HG03103 (cell line): Measurements from ENCODE around the gene NTN5.
"Not testable (repeated sequence)": the region's sequence is repeated elsewhere in the genome, so short reads cannot be mapped to it uniquely, and the experiment has no call there.

Experiments
- ATAC-seq: cut with Tn5 transposase; IDR thresholded peaks from one replicate; pipeline ENCODE4 v1.9.1; 2021; ENCODE audit warnings: low read depth; ENCODE audit not compliant: unreplicated experiment

Gene NTN5

DNA sequence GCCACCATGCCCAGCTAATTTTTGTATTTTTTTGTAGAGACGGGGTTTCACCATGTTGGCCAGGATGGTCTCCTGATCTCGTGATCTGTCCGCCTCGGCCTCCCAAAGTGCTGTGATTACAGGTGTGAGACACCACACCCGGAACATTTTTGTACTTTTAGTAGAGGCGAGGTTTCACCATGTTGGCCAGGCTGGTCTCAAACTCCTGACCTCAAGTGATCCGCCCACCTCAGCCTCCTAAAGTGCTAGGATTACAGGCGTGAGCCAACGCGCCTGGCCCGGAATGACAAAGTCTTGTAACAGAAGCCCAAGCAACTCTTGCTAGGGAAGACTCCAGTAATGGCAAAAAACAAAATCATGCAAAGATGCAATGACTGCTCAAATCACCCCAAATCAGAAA is 40.5 kb downstream of the NTN5 start:
- ATAC-seq = not testable (repeated sequence)

DNA sequence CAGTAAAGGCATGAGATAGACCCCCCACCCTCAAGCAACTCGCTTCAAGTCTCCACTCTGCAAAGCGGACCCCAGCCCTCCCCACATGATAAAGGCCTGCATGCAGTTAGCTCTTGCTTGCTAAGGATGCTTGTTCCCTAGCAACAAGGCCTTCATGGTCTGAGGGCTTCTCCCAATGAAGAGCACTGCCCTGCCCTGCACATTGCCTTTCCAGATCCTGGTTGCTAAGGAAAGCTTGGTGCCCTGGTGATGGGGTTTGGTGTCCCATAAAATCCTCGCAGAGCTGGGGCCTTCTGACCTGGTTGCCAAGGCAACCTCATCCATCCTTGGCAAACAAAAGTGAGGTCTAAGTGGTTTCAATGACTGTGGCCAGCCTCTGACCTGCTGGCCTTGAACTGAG is 41.6 kb downstream of the NTN5 start:
- ATAC-seq = no peak

DNA sequence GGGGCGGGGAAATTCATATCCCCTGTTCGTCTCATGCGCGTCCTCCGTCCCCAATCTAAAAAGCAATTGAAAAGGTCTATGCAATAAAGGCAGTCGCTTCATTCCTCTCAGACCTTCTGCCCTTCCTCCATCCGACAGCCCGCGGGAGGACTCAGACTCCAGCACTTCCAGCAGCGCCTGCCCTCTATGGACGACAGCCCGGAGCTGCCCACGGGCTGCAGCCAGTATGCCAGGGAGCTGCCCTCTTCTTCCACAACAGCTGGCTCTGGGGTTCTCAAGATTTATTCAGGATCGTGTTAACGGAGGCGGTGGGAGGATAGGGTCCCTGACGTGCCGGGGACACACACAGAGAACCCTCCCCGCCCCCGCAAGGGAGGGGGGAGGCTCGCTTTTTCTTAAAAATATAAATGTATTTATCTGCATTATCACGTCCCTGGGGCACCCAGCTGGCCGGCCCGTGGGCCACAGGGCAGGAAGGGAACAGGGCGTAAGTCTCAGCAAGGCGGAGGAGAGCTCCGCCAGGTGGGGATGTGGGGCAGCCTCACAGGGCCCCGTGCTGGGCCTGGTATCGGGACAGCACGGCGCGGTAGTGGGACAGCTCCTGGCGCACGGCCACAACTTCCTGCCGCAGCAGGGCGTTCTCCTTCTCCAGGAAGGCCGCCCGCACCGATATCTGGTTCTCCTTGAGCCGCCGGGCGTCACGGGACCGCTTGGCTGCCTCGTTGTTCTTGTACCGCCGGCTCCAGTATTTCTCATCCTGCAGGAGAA is 42.3 kb downstream of the NTN5 start:
- ATAC-seq = no peak

DNA sequence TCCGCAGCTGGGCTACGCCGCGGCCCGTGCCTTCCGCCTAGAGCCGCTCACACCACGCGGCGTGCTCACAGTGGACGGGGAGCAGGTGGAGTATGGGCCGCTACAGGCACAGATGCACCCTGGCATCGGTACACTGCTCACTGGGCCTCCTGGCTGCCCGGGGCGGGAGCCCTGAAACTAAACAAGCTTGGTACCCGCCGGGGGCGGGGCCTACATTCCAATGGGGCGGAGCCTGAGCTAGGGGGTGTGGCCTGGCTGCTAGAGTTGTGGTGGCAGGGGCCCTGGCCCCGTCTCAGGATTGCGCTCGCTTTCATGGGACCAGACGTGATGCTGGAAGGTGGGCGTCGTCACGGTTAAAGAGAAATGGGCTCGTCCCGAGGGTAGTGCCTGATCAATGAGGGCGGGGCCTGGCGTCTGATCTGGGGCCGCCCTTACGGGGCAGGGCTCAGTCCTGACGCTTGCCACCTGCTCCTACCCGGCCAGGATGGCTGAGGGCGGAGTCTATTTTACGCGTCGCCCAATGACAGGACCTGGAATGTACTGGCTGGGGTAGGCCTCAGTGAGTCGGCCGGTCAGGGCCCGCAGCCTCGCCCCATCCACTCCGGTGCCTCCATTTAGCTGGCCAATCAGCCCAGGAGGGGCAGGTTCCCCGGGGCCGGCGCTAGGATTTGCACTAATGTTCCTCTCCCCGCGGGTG is 43.1 kb downstream of the NTN5 start:
- no peak for ATAC-seq

DNA sequence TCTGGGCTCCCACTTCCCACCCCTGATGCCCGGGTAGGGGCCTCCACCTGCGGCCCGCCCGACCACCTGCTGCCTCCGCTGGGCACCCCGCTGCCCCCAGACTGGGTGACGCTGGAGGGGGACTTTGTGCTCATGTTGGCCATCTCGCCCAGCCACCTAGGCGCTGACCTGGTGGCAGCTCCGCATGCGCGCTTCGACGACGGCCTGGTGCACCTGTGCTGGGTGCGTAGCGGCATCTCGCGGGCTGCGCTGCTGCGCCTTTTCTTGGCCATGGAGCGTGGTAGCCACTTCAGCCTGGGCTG is 43.6 kb downstream of the NTN5 start:
- no peak for ATAC-seq

DNA sequence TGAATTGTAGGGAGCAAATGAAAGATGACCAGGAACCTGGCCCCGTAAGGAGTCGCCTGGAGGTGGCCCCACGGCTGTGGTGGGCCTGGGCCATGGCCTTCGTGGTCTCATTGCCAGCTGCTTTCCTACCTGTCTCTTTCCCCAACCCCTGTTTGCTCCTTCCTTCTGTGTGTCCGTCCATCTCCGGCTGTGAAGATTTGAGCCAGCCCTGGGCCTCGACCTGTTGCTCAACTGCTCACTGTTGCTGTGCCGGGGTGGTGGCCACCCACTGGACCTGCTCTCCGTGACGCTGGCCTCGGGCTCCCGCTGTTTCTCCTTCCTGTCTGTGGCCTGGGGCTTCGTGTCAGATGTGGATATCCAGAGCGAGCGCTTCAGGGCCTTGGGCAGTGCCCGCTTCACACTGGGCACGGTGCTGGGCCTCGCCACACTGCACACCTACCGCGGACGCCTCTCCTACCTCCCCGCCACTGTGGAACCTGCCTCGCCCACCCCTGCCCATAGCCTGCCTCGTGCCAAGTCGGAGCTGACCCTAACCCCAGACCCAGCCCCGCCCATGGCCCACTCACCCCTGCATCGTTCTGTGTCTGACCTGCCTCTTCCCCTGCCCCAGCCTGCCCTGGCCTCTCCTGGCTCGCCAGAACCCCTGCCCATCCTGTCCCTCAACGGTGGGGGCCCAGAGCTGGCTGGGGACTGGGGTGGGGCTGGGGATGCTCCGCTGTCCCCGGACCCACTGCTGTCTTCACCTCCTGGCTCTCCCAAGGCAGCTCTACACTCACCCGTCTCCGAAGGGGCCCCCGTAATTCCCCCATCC is 44.1 kb downstream of the NTN5 start:
- ATAC-seq = no peak

DNA sequence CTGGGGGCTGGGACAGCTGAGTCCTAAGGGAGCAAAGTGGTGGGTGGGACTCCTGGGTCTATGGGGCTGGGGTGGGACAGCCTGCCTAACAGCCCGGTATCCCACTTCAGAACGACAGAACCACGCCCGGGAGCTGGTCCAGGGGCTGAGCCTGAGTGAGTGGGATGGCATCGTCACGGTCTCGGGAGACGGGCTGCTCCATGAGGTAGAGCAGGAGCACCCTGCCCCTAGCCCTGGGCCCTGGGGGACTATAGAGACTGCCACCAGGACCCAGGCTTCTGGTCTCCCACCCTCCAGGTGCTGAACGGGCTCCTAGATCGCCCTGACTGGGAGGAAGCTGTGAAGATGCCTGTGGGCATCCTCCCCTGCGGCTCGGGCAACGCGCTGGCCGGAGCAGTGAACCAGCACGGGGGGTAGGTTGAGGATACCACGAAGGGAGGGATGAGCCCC is 44.9 kb downstream of the NTN5 start:
- ATAC-seq = no peak

DNA sequence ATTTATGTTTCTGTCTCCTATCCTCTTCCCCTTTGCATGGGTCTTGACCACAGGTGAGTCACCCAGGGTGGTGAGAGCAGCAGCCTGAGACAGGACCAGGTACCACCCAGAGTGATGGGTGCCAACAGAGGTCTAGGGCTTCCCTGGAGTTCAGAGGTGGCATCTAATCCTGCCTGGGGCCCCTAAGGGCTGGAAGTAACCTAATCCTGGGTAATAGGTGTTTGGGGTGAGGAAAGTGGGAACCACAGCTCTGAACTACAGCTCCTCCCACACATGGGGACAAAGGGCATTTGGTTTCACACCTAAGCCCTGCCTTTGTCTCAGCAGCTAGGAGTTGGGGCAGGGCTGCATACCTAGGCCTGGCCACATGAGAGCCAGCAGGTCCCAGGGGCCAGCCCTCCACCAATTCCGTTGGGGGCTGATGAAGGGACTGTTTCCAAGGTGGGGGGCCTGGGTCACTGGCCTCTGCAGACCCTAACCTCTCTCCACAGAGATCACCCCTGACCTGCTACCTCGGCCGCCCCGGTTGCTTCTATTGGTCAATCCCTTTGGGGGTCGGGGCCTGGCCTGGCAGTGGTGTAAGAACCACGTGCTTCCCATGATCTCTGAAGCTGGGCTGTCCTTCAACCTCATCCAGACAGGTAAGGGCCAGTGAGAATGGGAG is 45.5 kb downstream of the NTN5 start:
- ATAC-seq = no peak

DNA sequence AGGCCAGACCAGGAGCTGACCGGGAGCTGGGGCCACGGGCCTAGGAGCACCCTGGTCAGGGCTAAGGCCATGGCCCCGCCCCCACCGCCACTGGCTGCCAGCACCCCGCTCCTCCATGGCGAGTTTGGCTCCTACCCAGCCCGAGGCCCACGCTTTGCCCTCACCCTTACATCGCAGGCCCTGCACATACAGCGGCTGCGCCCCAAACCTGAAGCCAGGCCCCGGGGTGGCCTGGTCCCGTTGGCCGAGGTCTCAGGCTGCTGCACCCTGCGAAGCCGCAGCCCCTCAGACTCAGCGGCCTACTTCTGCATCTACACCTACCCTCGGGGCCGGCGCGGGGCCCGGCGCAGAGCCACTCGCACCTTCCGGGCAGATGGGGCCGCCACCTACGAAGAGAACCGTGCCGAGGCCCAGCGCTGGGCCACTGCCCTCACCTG is 46.9 kb downstream of the NTN5 start:
- no peak for ATAC-seq

DNA sequence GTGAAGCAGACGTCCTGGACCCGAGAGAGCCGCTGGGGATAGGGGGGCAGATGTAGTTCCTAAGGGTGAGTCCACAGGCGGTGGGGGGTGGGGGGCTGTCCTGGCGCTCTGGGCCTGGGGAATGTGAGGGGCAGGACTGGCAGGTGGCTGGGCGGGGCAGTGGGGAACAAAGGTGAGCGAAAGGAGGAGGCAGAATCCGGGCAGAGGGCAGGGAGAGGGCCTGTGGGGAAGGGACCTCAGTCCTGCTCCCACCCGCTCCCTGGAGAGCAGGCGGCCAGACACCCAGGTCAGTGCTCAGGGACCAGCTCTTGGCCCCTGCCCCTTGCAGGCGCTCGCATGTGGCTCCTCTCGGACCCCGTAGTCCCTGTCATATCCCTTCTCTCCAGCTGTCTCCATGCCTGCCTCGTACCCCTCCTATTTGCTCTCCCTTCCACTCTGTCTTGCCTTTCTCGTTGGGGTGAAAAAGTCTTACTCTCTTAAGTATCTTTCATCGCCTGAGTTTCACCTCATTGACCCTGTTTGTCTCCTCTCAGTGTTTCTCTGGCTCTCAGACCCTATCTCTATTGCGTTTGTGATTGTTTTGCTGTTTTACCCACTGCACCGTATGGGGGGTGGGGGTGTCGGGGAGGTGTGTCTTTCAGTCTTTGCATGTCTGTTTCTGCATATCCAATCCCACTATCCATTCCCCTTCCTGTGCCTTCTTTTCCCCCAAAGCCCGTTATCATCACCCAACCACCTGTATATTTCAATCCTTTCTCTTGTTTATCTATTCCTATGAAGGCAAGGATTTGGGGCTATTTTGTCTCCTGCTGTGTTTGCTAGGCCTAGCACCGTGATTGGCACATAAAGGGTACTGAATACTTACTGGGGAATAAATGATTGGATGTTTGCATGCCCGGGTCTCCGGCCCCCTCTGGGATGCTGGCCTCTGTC is 47.8 kb downstream of the NTN5 start:
- ATAC-seq = no peak

DNA sequence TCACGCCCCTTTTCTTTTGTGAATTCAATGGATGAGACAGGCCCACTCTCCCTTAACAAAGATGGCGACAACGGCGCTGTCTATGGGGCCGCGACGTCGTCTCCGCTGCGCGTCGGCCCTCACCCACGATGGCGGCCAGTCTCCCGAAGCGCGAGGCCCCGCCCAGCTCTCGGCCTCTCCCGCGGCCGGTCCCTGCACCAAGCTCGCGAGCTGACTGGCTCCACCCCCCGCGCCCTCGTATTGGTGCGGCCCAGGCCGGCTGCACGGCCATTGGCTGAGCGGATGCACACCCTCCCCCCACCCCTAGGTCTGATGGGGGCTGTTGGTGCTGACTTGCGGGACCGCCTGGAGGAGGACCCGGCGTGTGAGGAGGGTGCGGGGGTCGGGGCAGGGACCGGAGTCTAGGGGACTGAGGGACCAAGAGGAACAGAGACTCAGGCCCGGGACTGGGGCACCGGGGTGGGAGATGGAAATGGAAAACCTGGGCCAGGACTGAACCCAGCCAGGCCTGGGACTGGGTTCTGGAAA is 48.7 kb downstream of the NTN5 start:
- ATAC-seq = peak; percentile 69

DNA sequence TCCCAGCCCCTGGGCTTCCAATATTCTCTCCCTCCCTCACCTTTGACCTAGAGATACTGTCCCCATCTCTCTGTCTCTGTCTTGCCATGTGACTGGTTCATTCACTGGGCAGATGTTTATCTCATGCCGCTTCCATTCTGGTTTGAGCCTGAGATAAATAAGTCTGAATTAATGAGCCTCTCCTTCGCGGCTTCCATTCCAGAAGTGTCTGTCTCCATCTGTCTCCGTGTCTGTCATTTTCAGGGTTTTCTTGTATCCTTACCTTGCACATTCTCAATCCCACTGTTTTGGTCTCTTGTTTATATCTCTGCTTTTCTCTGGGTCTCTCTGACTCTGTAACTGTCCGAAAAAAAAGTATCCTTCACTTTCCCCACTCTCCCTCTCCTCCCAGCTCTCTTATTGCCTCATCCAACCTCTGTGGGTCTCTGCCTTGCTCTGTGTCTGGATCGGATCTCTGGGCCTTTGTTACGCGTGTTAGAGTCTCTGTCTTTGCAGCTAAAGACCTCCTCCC is 49.2 kb downstream of the NTN5 start:
- ATAC-seq = no peak

DNA sequence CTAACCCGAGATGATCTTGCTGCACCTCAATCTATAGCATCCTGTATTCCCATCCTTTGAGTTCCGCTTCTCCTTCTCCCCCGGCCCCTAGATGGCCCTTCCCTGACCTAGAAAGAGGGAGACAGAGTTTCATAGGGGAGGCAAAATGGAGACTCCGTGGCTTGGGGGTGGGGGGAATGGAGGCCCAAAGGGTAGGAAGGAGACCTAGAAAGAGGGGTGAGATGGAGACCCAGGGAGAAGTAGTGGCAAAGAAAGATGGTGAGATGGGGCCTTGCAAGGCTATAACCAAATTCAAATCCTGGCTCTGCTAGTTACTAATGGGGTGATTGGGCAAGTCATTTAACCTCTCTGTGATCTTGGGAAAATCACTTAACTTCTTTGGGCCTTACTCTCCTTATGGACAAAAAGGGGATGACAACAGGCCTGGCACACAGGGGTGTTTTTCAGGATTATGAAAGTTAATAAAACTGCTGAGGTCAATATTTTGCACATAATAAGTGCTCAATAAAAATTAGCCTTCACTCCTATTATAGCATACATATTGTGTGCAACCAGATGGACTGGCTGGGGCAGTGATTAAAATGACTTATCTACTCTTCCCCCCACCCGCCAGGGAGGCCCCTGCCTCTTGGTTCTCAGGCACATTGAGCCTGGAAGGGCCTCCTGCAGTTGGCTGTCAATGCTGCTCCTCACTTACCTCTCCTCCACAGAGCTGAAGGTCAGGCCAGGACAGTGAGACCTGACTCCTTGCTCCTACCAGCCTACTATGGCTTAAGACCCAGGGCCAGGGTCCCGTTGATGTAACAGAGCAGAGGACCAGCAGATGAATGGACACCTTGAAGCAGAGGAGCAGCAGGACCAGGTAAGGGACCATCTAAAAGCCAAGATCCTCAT is 52.9 kb downstream of the NTN5 start:
- no peak for ATAC-seq

DNA sequence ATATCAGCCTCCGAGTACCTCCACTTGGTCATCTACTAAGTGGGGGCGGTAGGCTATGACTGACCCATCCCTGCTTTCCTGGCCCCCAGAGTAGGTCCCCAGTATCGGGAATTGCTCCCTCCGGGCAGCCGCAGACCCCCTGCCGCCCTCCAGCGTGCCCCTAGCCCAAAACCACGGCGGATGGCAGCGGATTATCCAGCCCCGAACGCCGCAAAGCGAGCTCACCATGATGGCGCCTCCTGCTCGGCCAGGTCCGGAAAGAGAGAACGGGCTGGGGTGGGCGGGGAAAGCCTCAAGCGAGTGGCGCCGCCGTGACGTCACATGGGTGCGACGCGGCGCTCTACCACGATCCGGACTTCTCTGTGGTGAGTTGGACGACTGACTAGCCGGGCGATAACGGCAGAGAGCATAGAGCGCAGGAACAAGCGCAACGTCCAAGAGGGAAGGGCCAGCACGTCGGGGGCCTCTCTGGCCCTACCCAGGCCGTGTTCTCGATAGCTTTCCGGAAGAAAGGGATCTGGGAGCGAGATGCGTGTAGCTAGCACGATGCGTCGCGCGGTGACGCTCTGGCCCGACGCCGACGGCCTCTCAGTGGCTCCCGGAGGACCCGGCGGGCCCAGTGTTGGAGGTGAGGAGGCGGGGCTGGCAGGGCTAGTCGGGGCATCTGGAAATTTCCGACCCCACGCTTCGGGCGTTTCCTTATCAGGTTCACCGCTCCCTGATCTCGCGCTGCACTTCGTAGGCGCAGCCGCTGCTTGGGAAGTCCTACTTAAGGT is 53.7 kb downstream of the NTN5 start, which contains the start of the genes RPL18 and SPHK2:
TSS of gene RPL18 (minus strand) at position 263 of the 776 bp plus-strand sequence. CDS start at position 228, 35 bp downstream.
TSS of gene SPHK2 (plus strand) at position 591 of the 776 bp plus-strand sequence. CDS start 1,009 bp downstream, outside the sequence.
- peak; percentile 71 for ATAC-seq

DNA sequence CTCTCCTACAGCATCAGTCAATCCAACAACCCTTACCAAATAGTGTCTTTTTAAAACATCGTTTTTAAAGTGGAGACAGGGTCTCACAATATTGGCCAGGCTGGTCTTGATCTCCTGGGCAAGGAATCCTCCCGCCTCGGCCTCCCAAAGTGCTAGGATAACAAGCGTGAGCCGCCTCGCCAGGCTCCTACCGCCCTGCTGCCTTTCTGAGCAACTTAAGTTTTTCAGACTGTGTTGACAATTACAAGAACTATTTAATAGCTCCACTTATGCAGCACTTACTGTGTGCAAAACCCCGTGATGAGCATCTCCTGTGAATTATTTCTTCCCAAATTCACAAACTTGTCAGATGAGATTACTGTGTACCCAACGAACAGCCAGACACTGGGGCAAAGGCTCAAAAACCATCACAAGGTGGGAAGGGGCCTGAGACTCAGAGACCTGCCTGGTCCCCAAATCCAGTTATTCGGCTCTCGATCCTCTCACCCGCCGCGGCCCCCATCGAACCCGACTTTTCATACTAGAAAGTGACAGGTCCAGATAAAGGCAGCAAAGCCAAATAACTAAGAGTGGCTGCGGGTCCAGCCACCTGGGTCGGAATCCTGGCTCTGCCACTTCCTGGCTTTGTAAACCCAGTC is 54.4 kb downstream of the NTN5 start:
- no peak for ATAC-seq

DNA sequence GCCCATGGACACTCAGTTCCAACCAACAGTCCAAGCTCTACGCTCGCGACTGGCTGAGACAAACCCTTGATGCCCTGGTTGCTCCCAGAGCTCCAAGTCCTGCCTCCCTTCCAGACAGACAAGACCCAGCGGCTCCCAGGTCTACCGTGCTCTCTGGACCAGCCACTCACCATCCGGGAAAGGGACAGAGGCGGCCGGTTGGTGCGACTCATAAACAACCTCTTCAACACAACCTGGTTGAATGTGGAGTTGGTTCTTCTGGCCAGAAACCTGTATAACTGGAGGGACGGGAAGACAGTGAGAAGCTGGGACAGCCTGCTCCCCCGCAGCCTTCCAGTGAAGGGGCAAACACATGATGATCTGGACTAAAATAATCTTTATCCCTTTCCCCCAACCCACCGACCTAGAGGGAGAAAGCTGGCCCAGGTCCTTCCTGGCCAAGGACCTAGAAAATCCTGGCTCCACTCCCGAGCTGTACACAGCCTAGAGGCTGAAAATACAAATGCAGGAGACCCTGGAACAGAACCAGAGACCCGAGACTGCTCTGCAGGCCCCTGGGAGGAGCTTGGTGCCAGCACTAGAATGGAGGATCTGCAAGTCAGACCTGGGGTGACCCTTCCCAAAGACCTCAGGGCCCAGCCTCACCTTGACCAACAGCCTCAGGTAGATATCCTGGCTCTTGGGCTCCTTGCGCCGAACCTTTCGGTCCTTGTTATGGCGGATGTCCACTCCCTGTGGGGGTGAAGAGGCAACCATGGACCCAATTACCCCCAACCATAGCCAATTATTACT is 55.5 kb downstream of the NTN5 start:
- ATAC-seq = no peak
